Amygdala (tissue), 56 donors: Measurements from ENCODE around the gene DNTT.

Experiments
- DNase-seq, 56 donors: peaks; one replicate each; lab custom pipeline; 2025; lab: John Stamatoyannopoulos, UW

Gene DNTT

GRCh38 chr10:96304230-96304629 lies at the start of gene DNTT:
Gene DNTT (plus strand): TSS chr10:96304434. CDS start chr10:96304498, 64 bp downstream.
- no peak for DNase-seq

- no peak for DNase-seq
These were observed 49.3 kb upstream of the DNTT start for GRCh38 chr10:96254976-96255375.

GRCh38 chr10:96255549-96256333 lies 48.5 kb upstream of the DNTT start:
- no peak for DNase-seq

- DNase-seq, result peak in 5 of 56 donors; percentile 10 to 33 (median 19)
These were observed 46.3 kb upstream of the DNTT start for GRCh38 chr10:96257944-96258343.

DNA sequence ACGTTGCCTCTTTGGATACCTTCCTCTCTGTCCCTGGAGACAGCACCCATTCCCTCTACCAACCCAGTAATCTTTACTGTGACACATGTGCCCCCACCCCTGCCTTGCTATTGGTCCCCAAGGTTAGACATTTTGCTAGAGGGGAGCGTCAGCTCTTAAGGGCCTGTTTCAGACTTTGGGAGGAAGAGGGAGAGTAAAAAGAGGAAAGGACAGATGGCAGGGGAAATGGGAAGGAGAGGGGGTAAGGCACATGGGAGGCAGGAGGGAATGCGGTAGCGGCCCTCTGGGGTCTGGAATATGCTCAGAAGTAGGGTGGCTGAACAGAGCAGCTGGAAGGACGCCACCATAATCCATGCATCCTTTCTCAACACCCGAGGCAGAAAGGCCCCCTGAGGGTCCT lies 45.1 kb upstream of the DNTT start:
- DNase-seq, result peak in 2 of 56 donors; percentile 23 to 32

DNA sequence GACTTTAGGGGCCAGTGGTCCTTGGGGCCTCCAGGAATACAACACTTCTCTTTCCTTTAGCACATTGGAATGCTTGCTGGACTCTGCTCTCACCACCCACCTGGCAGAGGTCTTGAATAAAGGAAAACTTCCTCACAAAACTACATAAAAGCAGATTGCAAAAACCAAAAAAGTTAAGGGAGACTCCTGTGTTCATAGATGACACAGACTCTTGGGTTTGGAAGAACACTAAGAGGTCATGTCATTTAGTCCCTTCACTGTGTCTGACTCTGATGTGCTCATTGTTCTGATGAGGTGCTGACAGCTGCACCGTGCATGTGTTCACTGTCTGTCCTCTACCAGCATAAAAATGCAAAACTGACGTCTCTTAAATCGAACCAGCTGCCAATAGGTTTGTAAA lies 44.2 kb upstream of the DNTT start:
- DNase-seq, result no peak

- no peak for DNase-seq
These were observed 43.1 kb upstream of the DNTT start for GRCh38 chr10:96261132-96261531.

GRCh38 chr10:96261930-96262329 lies 42.3 kb upstream of the DNTT start:
- no peak for DNase-seq

- DNase-seq, result no peak
These were observed 41.1 kb upstream of the DNTT start for GRCh38 chr10:96263176-96263575.

DNA sequence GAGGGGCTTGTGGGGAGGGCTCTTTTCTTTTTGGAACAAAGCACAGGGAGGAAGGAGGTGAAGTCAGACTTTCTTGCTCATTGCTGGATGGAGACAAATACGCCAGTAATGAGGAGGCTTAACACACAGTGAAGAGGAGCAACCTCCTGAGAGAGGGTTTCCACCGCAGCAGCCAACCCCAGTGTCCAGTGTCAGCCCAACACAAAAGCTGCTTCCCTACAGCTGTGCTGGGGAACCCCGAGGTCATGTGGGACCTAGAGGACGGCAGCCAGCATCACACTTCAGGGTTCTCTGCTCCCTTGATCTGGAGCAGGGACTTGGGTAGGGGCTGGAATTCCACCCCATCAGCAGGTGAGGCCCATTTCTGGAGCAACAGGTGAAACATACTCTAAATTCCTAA lies 40.6 kb upstream of the DNTT start:
- DNase-seq, result peak in 1 of 56 donors; percentile 7

- DNase-seq, result no peak
These were observed 39.3 kb upstream of the DNTT start for GRCh38 chr10:96264938-96265337.

DNA sequence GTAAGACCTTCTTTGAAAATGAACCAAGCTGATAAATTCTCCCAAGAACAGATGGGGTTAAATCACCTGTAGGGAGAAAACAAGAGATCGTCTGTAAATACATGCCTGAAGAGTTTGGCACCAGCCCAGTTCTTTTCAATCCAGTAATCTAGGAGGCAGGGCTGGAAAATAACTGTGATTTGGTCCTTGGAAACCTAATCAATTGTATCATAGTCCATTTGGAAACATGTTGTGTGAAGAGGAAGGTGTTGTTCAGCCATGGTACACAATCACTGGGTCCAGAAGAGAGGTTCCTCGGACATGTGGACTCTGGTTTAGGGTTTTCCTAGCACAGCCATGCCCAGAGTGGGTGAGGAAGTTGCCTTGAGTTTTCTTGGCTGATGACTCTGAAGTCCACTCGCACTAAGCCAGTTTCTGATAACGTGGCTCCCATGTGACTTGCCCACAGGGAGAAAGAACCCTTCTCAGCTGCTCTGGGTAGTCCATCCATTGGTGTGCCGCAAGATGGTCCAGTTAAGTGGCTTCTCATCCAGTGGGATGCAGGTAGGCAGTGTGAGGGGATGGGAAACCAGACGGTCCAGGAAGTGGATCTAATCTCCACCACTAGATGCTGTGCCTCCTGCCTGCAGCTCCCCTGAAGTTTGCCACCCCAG lies 38.0 kb upstream of the DNTT start:
- DNase-seq, result no peak

- DNase-seq, result no peak
These were observed 37.0 kb upstream of the DNTT start for GRCh38 chr10:96267234-96267705.

DNA sequence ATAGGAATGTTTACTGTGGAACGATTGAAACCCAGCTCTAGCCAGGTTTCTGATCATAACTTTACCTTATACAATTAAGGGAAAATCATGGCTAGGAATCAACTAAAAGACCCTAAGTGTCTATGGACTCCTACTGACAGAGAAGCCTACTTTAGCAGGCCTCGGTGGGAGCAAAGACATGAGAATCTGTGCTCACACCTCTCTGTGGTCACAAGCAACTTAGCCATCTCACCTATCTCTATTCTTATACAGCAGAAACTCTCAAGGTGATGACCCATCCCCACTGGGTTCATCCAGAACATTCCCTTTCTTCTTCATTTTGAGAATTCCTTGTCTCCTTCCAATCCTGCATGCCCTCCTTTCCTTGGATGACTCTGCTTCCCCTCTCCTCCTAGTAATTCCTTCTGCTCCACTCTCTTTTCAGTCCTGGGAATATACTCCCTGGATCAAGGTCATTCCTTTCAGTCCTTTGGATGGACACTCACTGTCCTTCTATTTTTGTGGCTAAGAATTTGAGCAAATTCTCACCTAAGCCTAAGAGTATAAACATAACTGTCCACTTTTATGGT lies 35.8 kb upstream of the DNTT start:
- DNase-seq, result no peak

GRCh38 chr10:96269438-96270300 lies 34.6 kb upstream of the DNTT start:
- no peak for DNase-seq

GRCh38 chr10:96270571-96270970 lies 33.7 kb upstream of the DNTT start:
- no peak for DNase-seq

- DNase-seq, result peak in 6 of 56 donors; percentile 7 to 51 (median 21)
These were observed 33.0 kb upstream of the DNTT start, which contains the start of gene BLNK for GRCh38 chr10:96271016-96271815. Gene BLNK (minus strand): TSS chr10:96271569. CDS start chr10:96271398, 171 bp downstream.

DNA sequence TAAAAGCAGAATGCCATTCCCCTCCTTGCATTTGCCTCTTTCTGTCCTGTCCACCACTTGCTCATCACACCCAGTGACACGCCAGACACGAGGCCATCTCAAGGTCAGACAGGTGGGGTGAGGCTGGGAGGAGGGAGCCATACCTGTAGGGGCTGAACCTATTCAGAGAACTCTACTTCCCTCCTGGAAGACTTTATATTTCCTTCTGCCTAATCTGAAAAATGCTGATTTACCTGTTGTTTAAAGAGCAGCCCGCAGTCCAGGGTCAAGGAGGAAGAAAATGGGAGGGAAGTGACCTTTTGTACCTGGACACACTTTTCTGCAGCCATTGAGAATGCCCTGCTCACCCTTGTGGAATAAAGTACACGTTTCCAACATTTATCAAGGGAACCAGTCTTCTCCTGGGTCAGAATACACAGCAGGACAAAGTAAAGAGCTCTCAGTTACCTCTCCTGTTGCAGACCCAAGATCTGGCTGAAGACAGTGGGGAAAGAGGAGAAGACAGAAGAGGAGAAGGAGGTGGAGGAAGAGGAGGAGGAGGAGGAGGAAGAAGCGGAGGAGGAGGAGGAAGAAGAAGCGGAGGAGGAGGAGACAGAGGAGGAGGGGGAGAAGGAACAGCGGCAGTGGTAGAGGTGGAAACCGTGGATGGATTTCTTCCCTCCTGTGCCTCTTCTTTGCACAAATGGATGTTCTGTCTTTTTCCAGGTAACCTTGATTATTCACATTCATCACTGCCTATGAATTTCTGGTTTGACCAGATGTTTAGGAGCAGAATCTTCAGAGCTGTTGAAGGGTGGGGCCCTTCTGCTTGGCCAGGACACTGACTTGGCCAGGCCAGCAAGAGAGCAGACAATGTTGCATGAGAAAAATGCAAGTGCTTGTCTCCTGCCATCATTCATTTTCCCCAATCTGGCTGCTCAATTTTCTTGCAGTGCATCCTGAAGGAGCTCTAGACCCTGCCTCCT lies 31.6 kb upstream of the DNTT start:
- DNase-seq, result no peak
